Fibroblast of skin of right quadriceps (primary cell): Measurements from ENCODE around the gene NAALADL2.
"Not testable (repeated sequence)": the region's sequence is repeated elsewhere in the genome, so short reads cannot be mapped to it uniquely, and the experiment has no call there.

Source experiments
- DNase-seq: peaks from one replicate; pipeline ENCODE4 v3.0.0-alpha.2; 2013

Gene NAALADL2

DNA sequence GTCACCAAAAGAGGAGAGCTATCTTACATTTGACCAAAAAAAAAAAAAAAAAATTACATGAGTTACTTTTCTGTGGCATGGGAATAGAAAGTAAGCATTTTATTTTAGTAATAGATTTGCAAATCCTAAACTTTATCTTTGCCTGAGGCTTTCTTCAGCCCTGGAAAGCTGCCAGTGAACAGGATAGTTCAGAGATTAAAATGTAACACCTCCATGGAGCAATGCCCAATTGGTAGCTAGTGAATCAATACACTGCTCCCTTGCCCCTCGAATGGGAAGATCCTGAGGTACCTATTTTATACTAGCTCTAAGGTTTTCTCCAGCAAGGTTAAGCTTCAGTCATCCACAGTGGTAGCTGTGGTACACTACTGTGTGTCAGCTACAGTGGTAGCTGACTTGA, 867.1 kb downstream of the NAALADL2 start:
- DNase-seq, result no peak

DNA sequence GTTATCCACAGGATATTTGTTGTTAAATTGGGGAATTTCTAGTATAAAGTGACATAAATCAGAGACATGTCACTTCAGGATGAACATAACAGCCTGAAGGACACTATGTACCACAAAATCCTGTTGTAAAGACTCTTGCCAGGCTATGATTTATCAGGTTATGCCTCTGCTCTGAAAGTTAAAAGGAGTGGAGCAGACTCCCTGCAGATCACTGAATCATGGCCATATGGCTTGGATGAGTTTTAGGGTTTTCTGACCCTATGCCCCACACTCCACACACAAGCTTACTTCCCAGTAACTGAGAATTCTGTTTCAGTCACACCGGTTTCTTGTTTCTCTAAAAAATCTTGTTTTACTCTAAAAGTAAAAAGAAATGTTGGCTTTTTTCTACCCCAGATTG, 869.4 kb downstream of the NAALADL2 start:
- DNase-seq, result peak; percentile 11

DNA sequence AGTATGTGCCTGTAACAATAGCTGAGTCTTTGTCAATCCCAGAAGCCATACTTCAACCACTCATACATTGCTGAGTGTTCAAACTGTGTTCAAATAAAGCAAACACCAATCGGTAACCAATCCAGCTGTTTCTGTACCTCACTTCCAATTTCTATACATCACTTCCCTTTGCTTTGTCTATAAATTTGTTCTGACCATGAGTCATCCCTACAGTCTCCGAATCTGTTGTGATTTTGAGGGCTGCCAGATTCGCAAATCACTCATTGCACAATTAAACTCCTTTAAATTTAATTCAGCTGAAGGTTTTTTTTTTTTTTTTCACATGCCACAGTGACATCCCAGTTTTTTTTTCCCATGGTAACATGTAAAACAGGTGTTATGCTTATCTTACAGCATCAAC, 870.3 kb downstream of the NAALADL2 start:
- DNase-seq, result peak; percentile 39

DNA sequence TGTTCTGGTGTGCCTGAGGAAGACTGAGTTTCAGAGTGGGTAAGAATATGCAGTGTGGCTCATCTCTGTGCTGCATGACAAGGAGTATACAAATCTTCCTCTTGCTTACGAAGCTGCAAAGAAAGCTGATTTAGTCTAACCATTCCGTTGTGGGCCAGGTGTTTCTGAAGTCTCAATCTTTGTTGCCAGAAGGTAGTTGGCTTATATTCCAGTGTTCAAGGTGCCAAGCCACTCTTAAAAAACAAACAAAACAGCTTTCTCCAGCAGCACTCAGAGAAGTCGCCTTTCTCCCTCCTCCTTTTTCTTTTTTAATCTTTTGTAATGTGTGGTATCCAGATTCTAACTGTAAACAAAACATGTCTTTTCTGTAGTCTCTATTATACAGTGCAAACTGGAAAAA, 872.4 kb downstream of the NAALADL2 start:
- DNase-seq, result no peak

DNA sequence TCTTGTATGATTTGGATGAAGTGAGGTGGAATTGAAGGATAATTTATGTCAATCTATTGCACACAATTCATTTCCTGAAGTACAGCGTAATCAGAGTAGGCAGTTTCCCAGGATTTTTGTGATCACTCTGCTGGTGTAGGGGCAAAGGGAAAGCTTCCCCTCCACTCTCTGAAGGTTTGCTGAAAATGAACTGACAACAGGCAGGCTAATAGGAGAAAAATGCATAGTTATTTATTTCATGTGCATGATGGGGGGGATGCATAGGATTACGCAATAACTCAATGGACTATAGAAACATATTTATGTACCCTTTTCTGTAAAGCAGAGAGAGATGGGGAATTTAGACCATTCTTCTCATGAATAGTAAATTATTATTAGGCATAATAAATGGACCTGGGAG, 872.9 kb downstream of the NAALADL2 start:
- DNase-seq, result no peak

DNA sequence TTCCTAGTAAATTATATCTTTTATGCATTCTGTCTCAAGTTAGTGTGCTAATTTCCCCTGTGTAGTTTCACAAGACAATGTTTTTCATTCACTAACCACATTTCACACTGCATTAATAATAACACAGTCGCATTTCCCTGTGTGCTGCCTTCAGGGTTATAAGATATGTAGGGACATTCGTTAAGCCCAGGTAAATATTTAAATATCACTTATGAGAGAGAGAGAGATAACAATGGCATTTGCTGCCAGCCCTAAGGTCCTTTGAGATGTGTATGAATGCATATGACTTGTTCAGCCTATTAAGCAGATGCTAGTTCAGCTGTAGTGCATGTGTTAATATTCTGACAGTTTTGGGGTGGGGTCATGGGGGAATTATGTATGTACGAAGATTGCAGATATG, 876.7 kb downstream of the NAALADL2 start:
- no peak for DNase-seq

DNA sequence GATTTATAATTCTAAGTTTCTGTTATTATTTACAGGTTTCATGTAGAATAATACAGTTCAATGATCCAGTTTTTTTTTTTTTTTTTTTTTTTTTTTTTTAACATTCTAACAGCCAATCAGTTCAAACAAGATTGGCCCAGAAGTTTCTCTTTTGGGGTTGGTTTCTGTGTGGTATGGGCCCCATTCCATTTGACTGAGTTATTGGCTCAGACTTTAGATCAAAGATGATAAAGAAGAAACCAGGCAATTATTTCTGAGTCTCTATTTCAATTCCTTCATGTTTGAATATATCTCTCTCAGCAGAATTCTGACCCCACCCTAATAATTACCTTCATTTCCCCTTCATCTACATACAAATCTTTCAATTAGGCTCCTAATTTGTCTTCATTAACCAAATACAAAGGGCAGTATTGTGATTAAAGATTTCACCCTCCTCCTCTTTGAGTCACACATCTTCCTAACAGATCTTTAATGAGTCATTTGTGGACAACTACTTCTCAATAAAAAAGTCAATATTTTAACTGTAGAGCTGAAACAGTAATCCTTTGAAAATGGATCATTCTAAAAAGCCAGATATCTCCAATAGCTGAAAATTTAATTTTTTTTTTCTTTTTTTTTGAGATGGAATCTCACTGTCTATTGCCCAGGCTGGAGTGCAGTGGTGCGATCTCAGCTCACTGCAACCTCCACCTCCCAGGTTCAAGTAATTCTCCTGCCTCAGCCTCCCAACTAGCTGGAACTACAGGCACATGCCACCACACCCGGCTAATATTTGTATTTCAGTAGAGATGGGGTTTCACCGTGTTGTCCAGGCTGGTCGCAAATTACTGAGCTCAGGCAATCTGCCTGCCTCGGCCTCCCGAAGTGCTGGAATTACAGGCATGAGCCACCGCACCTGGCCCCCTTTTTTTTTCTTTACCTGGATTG, 878.8 kb downstream of the NAALADL2 start:
- peak; percentile 71 for DNase-seq

DNA sequence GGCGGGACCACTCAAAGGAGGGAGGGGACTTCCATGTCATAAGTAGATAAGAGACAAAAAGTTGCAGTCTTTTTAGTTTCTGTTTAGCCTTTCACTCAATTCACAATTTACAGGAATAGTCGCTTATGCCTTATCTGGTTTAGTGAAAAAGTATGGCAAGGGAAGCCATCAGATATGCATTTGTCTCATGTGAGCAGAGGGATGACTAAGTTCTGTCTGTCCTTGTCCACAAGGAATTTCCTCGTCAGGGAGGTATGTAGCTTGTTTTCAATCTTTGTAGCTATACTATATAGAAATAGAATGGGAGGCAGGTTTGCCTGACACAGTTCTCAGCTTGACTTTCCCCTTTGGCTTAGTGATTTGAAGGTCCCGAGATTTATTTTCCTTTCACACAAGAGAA, 882.8 kb downstream of the NAALADL2 start:
- peak; percentile 51 for DNase-seq

DNA sequence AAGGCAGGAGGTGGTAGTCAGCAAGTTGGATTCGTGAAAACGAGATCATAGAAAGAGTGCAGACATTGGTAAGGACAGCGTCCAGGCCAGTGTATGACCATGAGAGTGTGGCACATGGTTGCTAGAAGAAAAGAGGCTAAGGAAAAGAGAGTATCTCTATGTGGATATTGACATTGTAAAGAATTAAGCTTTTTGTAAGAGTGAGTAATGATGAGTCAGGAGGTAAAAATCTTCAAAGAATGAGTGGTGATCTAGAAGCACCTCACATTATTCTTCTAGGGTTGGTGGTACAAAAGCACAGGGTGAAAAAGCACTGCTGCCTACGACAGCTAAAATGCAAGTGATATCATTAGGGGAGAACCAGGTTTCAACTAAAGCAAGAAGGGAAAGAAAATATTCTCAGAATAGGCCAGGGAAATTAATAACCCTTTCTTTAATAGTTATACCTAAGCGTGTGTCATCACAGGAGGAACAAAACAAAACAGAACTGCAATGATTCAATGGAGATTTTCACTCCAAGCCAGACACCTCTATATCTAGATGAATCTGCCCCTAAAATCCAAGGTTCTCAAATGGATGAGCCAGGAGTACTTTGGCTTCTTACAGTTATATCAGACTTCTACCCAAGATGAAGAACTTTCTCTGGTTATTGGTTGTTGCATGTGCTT, 884.7 kb downstream of the NAALADL2 start:
- DNase-seq, result peak; percentile 75

DNA sequence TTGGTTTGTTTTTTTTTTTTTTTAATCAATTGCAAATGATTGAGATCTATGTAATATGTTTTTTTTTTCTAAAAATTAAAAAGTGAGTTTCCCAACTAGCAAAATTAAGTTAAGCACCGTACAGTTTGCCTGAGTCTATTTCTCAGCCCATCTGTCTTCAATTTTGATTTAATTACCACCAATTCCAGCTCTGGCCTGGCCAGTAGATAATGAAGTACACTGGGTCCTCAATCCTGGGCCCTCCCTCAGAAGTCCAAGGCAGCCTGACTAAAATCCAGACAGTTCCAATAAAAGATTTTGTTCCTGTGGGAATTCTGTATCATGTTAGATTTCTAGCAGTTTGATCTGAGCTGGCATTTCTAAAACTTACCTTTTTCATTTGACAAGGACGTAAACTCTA, 887.2 kb downstream of the NAALADL2 start:
- DNase-seq, result no peak

DNA sequence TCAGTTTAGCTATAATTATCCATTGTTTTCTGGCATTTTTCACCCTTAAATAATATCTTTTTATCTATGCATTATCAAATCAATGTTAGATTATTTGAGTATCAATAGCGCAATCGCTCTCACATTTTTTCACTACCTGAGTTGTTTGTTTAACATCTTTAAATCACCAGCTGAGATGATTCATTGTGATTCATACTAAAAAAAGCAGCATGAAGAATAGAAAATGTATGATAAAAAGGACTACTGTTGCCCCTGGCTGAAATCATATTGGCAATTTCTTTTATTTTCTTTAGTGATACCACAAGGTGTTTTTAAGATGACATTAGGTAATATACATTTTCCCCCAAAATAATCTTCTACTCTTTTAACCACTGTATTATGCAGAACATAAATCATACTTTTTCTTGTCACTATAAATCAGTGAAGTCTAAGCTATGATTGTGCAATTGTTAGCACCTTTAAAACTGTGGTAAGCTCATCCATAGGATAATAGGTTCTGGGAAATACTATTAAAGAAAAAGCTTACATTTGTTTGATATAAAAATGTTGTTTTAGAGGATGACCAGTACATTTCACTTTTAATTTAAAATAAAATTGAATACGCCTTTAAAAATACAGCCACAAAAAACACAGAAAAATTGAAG, 889.1 kb downstream of the NAALADL2 start:
- no peak for DNase-seq

DNA sequence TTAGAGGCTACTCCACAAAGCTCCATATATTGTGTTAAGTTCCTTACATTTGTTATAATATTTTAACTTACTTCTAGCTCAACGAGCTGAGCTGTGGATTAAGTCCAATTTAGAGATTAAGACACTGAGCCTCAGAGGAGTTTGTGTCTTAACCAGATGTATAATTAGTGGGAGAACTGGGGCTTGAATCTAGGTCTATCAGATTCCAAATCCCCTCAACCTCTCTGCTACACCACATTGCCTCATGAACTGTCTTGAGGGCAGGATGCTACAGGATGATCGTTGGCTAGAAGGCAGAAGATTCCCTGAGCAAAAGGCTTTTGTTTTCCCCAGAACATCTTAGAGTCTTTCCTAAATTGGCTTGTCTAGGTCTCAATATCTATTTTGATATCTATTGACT, 890.8 kb downstream of the NAALADL2 start:
- DNase-seq, result no peak

DNA sequence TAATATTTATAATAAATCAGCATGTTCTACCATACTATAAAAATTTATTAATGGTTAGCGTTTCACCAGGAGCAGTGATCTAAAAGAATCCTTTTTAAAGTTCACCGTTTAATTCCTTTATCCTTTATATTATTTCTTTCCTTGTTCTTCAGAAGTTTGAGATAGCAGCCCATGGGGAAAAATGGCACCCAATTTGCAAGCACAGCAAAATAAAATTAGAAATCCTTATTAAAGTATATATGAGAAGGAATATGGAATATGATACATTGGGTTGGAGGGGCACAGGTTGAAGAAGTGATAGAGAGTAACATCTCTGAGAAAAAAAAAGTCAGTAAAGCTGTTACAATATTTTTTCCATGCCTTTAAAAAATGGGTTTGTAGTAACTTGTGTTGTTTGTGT, 892.0 kb downstream of the NAALADL2 start:
- DNase-seq, result no peak

DNA sequence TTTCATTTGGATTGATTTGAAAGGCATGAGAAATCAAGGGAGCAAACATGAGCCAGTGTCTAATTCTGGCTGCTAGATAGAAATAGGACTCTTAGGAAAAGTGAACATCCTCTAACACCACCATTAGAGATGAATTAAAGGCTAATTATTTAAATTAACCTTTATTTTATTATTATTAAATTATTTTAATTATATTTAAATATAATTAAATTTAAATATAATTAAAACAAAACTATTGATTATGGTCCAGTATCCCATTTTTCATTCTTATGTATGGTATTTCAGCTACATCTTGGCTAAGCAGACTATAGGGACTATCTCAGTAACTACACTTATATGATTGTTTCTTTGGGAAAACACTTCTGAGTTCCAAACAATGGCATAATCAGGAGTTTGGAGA, 904.8 kb downstream of the NAALADL2 start:
- no peak for DNase-seq

DNA sequence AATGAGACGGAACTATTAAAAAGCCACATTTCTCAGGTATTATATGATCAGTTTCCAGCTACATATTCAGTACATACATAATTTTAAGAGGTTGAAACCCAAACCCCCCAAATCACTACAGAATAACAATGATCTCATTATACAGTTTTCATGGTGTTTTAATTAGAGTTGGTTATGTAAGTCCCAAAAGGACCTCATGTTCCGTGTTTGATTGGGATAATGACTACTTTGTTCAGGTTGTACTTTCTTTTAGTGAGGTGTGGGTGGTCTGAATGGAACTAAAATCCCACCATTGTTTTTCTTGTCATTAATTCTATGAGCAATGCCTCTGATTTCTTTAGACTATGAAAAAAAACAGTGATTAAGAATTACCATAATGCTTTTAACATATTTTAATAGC, 905.6 kb downstream of the NAALADL2 start:
- no peak for DNase-seq

DNA sequence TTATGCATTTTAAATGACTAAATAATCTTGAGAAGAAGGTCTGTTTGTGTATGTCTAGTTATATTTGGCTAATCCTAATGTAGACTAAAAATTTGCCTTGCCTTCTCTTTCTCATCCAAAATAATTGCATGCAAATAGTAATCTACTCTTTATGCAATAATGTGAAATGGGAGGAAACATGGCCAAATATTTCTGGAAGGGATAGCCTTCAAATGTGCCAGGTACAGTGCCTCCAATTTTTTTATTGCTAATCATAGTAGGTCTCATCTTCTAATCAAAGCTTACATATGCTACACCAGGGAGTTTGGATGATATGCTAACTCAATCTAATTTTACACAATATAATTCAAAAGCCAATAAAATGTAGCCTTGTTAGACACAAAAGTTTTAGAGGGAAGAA, 911.3 kb downstream of the NAALADL2 start:
- DNase-seq, result no peak

DNA sequence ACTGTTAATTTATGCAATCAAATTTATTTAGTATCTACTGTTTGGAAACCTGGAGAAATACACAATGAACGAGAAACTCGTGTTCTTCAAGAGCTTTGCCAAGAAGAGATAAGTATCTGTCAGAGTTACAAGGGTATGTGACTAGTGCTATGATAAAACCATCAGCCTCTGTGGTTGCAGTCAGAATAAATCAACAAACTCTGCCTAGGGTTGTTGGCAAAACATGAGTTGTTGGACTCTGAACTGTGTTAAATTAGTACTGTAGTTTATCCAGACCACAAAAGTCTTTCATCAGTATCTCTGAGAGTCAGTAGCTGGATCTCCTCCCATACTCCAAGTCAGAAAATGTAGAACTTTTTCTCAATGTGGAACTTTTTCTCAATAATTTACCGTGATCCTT, 918.4 kb downstream of the NAALADL2 start:
- peak; percentile 9 for DNase-seq

DNA sequence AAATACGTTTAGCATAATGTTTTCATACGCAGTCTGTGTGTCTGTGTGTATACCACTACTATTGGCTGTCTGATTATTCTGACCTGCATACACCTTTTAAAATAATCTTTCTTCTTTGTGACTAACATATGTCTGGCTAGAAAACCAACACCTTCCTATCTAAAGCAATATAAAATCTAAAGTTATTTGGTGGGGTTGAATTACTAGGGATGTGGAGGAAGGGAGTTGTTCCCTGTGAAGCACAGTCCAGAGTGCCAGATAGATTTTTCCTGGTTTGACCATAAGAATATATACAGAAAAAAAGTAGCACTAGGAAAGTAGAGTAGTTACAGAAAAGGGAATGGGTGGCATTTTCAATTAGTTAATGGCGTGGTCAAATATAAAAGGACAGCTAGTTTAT, 918.8 kb downstream of the NAALADL2 start:
- no peak for DNase-seq

DNA sequence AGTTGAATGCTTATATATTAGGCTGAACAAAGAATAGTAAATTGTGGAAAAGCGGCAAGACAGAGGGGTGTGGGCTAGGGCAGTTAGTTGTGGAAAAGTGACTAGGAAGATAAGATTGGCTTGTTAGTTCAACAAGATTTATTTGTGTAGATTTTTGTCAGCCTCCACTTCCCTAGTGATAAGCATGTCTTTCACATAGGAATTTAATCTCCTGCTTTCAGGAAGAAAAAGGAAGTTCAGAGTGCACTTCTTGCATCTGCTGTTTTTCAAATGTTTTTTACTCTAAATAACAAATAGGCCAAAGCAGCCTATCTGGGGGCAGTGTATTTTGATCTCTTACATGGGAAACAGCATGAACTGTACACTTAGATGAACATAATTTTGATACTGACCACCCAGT, 919.9 kb downstream of the NAALADL2 start:
- no peak for DNase-seq

DNA sequence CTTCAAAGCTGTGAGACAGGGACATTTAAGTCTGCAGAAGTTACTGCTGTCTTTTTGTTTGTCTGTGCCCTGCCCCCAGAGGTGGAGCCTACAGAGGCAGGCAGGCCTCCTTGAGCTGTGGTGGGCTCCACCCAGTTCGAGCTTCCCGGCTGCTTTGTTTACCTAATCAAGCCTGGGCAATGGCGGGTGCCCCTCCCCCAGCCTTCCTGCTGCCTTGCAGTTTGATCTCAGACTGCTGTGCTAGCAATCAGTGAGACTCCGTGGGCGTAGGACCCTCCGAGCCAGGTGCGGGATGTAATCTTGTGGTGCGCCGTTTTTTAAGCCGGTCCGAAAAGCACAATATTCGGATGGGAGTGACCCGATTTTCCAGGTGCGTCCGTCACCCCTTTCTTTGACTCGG, 928.0 kb downstream of the NAALADL2 start:
- not testable (repeated sequence) for DNase-seq

DNA sequence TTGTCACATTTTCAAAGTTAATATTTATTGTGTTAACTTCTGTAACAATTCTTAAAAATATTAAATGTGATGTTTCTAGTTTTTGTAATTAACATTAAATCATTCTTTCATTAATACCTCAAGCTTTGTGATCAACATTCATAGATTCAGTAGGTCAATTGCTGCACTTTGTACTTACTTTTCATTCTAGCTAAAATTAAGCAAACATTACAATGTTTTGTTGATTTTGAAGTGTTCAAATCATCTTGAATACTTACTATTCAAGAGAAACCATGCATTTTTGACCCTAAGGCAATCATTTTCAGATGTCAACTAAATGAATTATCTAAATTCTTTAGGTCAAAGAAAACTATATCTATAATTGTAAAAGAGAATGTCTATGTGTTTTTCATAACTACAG, 933.1 kb downstream of the NAALADL2 start:
- DNase-seq, result no peak

DNA sequence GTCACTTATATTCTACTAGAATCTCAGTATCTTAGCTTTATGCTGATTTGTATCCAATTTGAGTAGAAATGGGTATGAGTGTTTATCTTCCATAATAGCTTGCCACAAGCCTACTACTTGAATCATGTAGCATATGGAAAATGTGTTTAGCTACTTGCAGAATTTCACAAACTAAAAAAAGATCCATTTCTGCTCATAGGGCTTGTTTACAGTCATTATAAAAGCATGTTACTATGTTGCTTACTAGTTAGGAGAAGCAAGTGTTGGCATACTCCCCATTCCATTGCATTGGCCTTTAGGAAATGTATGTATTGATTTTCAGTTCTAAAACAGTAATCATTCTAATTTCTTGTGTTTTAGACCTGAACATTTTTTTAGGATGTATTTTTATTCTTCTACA, 939.2 kb downstream of the NAALADL2 start:
- DNase-seq, result no peak

DNA sequence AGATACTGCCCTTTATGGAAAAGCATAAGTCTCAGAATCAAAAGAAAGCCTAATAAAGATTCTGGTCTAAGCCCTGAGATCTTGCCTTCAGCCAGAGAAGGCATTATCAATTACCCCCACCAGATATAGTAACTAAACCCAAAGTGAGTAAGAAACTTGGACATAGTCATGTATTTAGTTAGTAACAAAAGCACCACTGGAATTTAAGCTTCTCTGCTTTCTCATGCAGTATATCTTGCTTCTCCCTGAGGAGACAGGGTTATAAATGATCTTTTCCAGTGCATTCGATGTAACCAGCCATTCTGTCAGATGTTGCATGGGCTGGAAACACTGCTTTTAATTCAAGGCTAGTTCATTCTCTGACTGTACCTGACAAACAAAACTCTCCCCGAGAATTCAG, 946.7 kb downstream of the NAALADL2 start:
- DNase-seq, result no peak

DNA sequence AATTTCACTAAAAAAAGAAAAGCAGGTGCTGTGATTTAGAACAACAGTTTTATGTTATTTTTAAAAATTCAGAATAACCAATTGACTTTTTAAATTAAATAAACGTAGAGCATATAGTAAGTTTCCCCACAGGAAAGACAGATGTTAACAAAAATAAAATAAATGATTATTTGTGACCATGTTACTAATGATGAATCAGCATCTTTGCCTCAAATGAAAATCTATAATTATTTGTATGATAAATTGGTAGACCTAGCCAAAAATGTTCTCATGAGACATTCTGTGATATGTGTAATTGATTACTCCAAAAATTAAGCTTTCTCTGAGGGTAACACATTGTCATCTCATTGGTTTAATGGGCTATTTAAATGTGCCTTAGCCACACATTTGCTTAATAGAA, 948.0 kb downstream of the NAALADL2 start:
- DNase-seq, result no peak
